HEK293 (cell line): Measurements from ENCODE around the gene POLE3.

Experiments
- YY1 ChIP-seq: fragments of 450-650 bp; formaldehyde crosslinking; IDR thresholded peaks from 2 replicates; pipeline ENCODE4 v1.5.1; 2018; ENCODE audit warnings: missing biosample characterization, missing genetic modification characterization
- ZNF114 ChIP-seq: fragments of 450-650 bp; formaldehyde crosslinking; IDR thresholded peaks from 2 replicates; pipeline ENCODE4 v1.5.0; 2017; ENCODE audit warnings: missing biosample characterization, missing genetic modification characterization
- ZNF169 ChIP-seq: fragments of 450-650 bp; formaldehyde crosslinking; IDR thresholded peaks from 2 replicates; pipeline ENCODE4 v1.5.1; 2016; ENCODE audit warnings: missing biosample characterization, missing genetic modification characterization
- ZNF837 ChIP-seq: fragments of 450-650 bp; formaldehyde crosslinking; IDR thresholded peaks from 2 replicates; pipeline ENCODE4 v1.5.1; 2016; ENCODE audit warnings: missing biosample characterization, missing genetic modification characterization
- TF ChIP-seq, protein P1 (sequence below): fragments of 450-650 bp; formaldehyde crosslinking; IDR thresholded peaks from 2 replicates; pipeline ENCODE4 v1.5.1; 2016; ENCODE audit warnings: missing biosample characterization, missing genetic modification characterization

DNA sequence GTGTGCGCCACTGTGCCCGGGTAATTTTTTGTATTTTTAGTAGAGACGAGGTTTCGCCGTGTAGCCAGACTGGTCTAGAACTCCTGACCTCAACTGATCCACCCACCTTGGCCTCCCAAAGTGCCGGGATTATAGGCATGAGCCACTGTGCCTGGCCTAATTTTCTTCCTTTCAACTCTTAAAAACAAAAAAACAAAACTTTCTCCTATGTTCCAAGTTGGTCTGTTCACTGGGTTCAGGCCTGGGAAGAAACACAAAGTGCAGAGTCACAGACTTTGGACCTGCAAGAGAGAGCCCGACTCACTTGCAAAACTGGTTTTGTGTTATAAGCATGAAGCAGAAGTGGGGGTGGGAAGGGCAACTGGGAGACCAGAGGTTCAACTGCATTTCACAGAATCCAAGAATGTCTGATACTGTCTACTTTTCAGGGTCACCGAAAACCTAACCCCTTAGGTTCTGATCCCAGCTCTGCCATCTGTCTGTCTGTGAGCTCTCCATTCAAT, 28.5 kb downstream of the POLE3 start:
- no peak for TF ChIP-seq YY1 (tag by site-specific recombination)
- no peak for TF ChIP-seq ZNF169 (tag by site-specific recombination)
- no peak for TF ChIP-seq ZNF114 (tag by site-specific recombination)
- no peak for TF ChIP-seq ZNF837 (tag by site-specific recombination)
- TF ChIP-seq, protein P1, sequence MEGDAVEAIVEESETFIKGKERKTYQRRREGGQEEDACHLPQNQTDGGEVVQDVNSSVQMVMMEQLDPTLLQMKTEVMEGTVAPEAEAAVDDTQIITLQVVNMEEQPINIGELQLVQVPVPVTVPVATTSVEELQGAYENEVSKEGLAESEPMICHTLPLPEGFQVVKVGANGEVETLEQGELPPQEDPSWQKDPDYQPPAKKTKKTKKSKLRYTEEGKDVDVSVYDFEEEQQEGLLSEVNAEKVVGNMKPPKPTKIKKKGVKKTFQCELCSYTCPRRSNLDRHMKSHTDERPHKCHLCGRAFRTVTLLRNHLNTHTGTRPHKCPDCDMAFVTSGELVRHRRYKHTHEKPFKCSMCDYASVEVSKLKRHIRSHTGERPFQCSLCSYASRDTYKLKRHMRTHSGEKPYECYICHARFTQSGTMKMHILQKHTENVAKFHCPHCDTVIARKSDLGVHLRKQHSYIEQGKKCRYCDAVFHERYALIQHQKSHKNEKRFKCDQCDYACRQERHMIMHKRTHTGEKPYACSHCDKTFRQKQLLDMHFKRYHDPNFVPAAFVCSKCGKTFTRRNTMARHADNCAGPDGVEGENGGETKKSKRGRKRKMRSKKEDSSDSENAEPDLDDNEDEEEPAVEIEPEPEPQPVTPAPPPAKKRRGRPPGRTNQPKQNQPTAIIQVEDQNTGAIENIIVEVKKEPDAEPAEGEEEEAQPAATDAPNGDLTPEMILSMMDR (tag by site-specific recombination): no peak
